HG02884 (cell line): Measurements from ENCODE around the gene PCGF1.

ENCODE experiments used
- ATAC-seq: cut with Tn5 transposase; IDR thresholded peaks from one replicate; pipeline ENCODE4 v1.9.1; 2021; ENCODE audit warnings: mild to moderate bottlenecking, moderate library complexity; ENCODE audit not compliant: unreplicated experiment

Gene PCGF1

DNA sequence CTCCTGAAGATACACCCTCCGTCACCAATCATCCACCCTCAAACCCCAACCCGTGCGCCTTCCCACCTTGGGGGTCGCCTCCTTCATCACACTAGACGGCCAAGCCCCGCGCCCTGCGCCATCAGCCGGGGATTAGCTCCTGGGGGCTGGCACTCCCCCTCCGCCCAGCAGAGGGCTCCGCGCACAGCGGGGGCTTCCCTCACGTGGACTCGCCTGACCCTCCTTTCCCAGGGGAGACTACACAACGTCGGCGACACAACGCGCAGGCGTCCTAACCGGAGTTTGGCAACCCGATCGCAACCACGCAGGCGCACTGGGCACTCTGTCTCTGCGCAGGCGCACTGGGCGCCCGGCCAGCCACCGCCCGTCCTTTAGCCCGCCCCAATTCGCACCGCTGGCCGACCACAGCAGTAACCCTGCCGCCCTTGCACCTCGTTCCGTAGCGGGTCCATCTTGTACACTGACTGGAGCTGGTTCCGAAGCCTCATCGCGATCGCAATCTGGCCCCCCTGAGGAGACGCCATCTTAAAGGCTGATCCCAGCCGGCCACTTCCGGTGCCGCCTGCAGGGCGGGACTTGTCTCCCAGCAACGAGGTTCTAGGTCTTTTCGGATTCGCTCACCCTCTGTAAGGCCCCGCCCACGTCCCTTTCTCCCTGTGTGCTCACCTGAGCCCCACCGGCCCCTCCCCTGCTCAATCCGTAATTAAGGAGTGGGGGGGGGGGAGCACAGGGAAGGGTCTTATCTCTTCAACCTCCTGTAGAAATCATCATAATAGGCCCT is at the start of gene PCGF1:
PCGF1 (minus strand) TSS at position 551 of the 781 bp plus-strand sequence; CDS start at position 524, 27 bp downstream.
- peak; percentile 84 for ATAC-seq

- ATAC-seq = no peak
These were observed 49.4 kb upstream of the PCGF1 start for GRCh38 chr2:74556831-74557370.

DNA sequence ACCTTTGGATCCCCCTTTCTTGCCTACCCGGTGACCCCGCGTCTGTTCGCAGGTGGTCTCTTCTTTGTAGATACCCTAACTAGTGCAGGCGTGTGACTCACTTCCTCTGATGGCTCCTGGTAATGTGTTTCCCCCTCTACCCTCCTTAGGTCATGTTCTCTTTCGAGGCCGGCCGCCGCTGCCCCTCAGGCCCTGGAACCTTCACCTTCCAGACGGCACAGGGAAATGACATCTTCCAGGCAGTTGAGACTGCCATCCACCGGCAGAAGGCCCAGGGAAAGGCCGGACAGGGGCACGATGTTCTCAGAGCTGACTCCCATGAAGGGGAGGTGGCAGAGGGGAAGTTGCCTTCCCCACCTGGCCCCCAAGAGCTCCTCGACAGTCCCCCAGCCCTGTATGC is 48.7 kb upstream of the PCGF1 start:
- no peak for ATAC-seq

GRCh38 chr2:74555610-74556103 is 48.2 kb upstream of the PCGF1 start:
- no peak for ATAC-seq

DNA sequence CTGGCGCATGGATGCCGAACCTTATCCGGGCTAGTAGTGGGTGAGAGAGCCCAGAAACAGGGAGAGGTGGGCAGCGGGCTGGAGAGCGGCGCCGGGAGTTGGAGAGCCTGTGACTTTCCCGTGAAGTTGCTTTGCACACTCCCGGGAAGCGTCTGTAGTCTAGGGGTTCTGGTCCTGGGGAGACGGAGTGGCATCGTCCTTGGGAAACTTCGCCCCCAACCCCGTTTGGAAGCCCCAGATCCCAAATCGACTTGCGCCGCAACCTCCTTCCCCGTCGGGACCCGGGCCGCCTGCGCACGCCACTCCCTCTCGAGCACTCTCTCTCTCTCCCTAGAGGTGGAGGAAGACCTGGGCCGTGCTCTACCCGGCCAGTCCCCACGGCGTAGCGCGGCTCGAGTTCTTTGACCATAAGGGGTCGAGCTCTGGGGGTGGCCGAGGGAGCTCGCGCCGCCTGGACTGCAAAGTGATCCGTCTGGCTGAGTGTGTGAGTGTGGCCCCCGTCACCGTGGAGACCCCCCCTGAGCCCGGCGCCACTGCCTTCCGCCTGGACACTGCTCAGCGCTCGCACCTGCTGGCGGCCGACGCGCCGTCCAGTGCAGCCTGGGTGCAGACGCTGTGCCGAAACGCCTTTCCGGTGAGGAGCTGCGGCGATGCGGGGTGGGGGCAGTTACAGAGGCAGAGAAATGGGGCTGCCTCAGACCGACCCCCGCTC is 47.5 kb upstream of the PCGF1 start:
- no peak for ATAC-seq

- ATAC-seq = peak; percentile 37
These were observed 46.7 kb upstream of the PCGF1 start, which contains the start of the genes DOK1 and LOXL3 for GRCh38 chr2:74553892-74554819. Gene DOK1 (plus strand): TSS chr2:74554720. CDS start chr2:74554755, 35 bp downstream. Gene LOXL3 (minus strand): TSS chr2:74553942. CDS start chr2:74552634, 1,308 bp downstream.

DNA sequence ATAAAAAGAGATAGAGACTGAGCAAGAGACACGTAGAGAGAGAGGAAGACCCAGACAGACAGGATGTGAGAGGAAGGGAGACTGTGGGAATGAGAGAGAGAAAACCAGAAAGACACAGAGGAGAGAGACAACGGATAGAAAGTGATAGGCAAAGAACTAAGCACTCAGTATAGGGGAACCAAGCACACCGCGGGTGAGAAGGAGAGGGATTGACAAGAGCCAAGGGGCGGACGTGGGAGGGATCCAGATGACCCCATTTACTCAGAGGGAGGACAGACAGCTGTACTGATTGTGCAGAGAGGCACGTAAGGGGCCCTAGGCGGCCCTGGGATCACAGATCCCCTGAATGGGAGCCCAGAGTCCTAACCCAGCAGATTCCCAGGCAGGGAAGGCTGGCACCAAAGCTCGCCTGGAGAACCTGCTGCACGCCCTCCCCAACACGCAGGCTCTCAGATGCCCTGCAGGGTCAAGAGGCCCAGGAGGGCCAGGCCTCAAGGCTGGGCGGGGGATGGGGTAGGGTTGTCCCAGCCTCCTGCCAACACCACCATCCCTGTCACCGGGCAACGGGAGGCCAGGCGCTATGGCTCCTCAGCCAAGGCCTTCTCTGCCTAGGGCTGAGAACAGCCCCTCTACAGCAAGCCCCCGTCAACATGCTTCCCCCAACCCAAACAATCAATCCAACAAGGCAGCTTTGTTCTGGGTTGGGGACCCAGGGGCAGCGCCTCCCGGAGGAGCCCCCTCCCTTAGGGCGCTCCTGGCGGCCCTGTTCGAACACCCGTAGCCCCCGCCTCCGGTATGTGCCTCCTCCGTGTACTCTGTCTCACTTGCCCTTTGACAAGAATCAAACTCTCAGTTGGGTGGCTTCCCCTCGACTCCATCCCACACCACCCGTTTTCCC is 45.7 kb upstream of the PCGF1 start:
- no peak for ATAC-seq

DNA sequence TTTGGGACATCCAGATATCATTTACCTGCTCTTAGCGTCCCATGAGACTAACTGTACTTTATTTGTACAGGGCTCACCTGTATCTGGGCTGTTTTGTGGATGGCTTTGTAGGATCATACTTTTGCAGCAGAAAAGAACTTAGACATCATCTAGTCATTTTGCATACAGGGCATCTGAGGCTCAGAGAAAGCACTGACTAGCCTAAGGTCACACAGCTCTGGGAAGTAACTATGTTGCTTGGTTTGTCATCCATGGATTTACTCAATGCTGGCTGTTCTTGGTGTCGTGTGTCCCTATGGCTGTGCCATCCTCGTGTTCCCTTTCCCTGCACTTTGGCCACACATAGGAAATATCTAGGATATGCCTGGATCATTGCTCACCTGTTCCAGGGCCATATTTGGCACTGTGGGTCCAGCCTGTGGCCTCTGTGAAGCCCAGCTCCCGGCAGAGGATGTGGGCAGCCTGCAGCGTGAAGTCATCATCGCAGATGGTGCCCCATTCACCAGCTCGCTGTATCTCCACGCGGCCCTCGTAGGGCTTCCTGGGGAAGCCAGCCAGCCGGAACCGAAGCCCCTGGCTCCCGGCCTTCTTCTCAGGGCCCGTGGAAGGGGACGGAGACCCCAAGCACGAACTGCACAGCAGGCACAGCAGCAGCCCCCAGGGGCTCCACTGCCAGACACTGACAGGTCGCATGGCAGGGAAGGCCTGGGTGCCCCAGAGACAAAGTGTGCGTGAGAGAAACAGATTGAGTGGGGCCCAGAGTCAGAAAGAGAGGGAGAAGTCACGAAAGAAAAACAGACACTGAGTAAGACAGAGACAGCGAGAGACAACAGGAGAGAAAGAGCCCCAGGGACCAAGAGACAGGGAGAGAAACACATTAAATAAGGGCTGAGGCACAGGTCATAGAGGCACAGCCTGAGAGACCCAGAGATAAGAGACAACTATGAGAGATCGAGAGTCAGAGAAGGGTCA is 44.7 kb upstream of the PCGF1 start:
- no peak for ATAC-seq

DNA sequence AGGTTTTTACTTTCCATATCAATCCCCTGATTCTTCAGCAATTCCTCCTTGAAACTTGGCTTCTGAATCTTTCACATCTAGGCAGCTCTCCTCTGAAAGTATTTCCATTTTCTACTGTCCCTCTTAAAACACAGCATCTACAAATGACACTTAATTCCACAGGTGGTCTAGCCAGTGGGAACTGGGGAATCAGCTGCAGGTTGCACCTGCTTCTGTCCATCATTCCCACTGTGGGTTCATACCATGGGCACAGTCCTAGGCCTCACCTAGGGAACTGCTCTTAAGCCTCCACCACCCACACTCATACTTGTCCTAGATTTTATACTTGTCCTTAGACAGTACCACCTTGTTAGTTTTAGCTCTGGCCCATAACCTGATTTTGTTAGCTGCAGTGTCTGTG is 44.0 kb upstream of the PCGF1 start:
- ATAC-seq = no peak

GRCh38 chr2:74550231-74550630 is 42.7 kb upstream of the PCGF1 start:
- no peak for ATAC-seq

DNA sequence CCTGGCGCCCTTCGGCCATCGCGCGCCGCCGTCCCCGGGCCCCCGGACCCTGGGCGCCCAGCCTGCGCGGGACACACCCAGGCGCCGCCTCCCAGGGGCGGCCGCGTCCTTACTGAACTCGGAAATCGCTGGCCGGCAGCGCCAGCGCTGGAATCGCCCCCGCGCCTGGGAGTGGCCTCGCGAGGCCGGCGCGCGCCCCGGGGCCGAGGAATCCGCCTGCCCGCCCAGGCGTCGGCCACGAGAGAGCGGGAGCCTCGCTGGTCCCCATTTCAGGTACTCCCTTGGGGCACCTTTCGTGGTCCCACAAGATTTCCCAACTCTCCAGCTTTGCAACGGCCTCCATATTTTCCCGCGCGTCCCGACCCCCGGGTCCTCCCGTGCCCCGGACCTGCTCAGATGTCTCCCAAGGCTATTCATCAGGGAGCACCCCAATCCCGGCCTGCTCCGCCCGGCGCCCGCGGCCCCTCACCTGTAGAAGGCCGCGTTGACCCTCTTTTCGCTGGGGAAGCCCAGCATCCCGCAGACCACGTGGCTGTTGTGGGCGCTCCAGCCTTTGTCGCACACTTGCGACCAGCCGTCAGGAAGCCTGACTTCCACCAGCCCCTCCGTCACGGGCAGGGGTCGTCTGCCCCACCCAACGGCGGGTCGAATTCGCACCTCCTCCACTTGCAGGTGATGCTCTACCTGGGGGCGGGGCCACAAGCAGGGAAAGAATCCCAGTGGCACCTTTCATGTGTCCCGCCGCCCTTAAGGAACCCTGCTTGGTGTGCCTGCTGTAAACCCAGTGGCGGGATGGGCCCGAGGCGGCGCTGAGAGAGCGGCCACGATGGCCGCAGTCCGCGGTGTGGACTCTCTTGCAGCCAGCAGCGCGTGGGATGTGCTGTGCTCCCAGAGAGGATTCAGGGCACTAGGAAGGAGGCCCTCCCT is 41.7 kb upstream of the PCGF1 start:
- ATAC-seq = no peak

DNA sequence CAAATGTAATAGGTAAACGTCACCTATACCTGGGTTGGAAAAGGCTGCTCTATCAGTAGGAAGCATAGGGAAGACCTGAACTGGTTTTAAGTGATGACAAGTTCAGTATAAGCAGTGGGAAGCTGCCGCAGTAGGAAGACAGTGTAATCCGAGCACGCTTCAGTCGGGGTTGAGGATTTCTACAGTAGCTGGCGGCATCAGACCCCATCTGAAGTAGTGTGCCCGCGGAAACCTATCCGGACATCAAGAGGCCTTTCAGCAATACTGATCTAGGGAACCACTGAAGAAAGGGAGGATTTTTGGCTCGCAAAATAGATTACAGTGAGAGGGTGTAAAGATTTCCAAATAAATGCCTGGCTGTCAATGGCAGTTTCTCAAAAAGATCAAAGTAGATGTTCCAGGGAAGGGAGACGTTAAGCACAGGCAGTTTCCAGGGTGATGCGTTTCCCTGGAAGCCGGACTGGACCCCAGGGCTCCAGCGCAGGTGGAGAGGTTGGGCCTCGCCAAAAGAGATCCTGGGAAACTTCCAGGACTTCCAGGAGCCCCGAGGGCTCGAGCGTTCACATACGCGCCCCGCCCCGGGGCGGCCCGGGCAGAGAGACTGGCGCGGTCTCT is 40.9 kb upstream of the PCGF1 start:
- no peak for ATAC-seq

DNA sequence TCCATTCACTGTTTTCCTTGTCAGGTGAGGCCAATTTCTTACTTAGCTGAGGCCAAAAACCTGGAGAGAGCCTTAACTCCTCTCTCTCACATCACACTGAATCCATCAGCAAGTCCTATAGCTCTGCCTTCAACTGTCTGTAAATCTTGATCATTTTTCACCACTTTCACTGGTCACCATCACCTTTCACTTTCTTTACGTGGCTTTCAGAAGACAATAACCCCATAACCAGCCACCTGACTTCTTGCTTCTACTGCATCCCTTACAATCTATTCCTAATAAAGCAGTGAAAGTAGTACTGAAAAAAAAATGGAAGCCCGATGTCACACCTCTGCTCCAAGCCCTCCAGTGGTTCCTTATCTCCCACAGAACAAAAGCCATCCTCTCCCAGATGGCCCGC is 38.5 kb upstream of the PCGF1 start:
- no peak for ATAC-seq

DNA sequence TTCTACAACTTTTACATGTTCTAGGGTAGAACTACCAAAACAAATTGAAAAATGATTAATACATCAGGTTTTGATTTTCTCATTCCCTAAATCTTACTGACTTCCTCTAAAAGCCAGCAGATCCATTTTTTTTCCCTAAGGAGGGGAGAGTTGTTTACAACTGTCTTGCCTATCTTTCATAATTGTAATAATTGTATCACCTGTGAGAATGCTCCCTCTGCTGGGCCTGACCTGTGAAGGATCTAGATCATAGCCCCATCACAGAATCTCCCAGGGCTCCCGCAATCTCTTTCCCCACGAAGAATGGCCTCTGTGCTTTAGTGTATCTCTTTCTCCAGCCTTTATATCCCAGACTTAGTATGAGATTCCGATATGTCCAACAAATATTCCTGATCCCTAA is 37.1 kb upstream of the PCGF1 start:
- ATAC-seq = no peak

DNA sequence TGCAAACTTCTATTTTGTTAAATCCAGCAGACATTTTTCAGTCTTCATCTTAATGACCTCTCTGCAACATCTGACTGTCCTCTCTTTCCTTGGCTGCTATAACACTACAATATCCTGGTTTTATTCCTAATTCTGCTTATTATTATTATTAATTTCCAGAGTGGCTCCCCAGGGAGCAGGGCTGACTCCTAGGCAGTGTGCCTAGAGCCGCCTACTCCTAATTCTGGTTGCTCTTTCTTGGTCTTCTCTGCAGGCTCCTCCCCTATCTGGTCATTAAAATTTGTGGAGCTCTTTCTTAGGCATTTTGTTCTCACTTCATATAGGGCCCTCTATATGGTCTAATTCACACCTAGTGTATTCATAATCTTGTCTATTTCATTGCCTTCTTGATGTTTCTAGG is 35.5 kb upstream of the PCGF1 start:
- ATAC-seq = no peak

- no peak for ATAC-seq
These were observed 32.8 kb upstream of the PCGF1 start for GRCh38 chr2:74540291-74540690.

DNA sequence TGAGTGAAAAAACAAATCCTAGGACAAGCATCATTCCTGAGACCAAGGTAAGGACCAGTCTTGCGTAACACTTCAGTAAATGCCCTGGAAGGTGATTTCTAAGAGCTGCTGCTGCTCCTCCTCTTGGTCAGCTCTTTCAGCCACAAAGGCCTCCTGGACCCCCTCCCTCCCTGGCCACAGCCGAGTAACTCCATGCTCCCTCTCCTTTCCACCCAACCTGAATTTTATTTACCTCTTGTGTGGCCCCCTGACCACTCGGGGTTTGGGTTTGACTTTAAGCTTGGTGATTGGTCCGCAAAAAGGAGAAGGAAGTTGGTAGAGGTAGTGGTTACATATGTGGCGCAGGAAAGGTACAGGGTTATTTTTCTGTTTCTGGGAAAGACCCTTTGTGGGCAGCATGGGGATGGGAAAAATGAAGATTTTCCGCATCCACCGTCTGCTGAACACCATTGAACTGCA is 31.4 kb upstream of the PCGF1 start:
- ATAC-seq = no peak
